NCI-H1092 treated with DMSO at 0.1 percent for 48 hours (cell line): ENCODE results near the gene NUP50.

Source experiments
- DNase-seq: peaks from one replicate; lab custom pipeline; 2025; lab: John Stamatoyannopoulos, UW

NUP50 gene, protein sequence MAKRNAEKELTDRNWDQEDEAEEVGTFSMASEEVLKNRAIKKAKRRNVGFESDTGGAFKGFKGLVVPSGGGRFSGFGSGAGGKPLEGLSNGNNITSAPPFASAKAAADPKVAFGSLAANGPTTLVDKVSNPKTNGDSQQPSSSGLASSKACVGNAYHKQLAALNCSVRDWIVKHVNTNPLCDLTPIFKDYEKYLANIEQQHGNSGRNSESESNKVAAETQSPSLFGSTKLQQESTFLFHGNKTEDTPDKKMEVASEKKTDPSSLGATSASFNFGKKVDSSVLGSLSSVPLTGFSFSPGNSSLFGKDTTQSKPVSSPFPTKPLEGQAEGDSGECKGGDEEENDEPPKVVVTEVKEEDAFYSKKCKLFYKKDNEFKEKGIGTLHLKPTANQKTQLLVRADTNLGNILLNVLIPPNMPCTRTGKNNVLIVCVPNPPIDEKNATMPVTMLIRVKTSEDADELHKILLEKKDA

DNA sequence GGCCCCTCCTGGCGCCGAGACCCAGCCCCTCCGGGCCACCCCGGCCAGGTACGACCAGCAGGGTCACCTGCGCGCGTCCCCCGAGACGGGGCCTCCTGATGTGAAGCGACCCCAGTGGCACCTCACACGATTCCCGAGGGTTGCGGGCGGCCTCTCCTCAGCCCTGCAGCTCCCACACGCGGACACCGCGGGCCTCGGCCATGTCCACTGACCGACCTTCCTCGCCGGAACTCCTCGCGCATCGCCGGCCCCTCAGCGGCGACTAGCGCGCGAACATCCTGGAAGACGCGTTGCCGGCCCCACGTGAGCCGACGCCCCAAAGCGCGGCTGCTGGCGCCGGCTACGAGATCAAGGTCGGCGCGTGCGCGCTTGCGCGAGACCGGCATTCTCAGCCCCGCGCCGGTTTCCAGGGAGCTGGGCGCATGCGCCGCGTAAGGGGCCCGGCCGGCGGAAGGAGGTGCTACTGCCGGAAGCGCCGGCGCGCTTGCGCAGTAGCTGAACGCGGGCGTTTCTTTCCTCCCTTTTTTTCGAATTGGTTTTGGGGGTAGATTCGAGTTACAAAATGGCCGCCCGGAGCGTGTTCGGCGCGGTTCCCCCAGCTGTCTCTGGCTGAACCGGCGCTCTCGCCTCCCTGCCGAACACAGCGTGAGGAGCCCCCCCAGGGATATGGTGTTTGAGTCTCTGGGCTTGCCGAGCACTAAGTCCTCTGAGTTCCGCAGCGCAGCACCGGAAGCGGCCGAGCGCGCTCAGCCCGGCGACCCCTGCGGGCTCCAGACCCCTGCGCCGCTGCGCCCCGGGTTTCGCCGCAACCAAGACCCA lies at the start of gene NUP50:
Gene NUP50, plus strand, starts transcription at position 475 of the 819 bp plus-strand sequence. CDS start 4,253 bp downstream, outside the sequence.
- DNase-seq, result peak; percentile 67

DNA sequence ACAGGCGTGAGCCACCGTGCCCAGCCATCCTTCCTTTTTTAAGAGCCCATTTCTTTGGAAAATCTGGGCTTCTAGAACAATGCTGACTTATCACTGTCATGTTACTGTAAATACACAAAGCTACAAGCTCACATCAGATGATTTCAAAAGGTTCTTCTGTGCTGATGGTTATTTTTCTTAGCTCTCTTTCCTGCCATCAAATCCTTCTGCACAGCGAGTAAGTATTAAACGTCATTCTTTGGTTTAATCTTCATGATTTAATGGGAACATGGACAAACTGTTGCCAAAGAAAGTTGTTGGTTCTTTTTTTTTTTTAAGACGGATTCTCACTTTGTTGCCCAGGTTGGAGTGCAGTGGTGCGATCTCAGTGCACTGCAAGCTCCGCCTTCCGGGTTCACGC lies 43.3 kb upstream of the NUP50 start:
- no peak for DNase-seq

DNA sequence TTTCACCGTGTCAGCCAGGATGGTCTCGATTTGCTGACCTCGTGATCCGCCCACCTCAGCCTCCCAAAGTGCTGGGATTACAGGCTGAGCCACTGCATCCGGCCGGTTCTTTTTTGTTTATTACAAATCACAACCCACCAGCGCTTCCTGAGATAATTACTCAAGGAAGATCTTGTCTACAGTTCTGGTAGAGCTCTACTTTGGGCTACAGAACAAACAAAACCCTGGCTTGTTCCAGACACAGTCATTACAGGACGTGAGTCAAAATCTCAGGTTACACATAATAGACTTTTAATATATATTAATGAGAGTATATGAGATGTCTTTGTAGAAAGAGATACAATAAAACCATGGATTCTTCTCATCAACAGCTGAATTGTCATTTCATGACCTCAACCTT lies 42.8 kb upstream of the NUP50 start:
- DNase-seq, result no peak

DNA sequence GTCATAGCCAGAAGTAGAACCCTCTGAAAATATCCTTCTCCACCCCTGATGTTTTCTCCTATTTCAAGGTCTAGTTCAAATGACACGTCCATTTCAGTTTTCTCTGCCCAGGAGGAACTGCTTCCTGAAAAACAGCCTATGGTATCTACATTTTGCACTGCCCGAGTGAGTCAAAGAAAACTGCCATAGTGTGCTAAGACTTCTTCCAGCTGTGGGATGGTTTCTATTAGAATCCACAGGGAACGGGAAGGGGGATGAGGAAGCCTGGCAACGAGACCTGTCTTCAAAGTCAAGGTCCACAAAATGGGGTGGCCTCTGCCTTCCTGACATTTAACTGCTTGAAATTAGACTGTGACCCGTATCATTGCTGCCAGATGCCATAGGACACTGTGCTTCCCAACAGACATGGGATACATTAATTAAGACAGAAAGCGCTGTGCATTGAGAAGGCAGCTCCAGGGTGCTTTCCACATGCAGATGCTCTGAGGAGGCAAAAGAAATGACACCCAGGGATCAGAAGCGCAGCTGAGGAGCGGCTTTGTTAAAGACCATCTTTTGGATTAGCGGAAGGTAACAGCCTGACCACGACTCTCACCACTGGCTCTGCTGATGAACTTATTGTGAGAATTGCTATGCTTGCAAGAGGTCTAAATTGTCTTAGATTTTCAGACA lies 39.4 kb upstream of the NUP50 start:
- no peak for DNase-seq

DNA sequence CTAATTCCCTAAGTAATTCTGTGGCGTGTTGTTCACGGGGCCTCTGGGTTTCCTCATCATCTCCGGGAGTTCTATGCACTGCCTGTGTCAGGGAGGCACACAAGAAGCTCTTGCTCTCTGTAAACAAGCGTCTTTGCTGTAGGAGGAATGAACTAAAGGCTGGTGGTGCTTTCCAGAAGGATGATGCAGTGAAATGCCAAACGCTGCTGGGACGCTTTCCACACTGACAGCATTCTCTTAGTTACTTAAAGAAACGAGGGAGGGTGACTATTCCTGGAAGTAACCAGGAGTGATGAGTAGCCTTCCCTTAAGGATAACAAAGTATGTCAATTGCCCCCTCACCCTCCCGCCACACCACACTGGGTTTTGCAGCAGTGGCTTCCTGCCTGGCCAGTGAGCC lies 38.5 kb upstream of the NUP50 start:
- DNase-seq, result no peak

DNA sequence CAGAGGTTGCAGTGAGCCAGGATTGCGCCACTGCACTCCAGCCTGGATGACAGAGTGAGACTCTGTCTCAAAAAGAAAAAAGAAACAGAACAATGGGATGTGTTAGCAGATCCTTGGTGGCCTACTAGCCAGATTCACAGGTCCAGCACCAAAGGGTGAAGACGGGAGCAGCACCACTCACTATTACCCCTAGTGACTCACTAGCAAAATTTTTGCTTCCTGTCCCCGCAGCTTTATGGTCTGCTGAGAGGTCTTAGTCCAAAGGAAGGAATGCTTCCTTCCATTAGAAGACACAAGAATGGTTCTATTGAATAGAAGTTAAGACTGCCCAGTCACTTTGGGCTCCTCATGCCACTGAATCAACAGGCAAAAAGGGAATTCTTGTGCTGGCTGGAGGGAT lies 35.9 kb upstream of the NUP50 start:
- no peak for DNase-seq

DNA sequence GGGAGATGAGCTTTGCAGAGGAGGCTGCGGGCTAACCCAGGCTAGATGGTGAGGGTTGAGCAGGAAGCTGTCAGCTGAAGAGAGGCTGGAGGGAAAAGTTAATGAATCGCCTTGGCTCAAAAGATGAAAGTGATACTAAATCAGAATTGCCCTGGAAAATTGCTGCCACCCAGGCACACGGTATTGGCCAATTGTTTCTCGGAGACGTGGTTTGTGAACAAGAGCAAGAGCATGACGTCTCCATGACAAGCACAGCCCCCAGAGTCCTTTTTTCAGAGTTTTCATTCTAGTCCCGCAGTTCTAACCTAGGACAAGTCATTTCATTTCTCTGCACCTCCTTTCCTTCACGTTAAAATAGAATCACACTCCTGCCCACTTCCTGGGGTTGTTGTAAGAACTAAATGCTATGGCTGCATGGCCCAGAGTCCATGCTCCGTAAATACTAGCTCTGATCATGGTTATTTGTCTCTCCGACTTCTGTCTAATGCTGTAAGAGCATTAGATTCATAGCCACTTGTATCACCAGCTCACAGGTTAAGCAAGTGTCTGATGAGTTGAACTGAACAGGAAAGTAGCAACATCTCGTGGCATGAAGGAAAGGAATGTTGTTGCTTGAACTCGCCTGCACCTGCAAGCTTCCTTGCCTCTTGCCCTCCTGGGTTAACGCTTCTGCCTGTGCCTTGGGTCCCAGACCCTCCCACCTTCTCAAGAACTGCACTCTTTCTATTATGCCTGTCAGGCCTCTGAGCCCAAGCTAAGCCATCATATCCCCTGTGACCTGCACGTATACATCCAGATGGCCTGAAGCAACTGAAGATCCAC lies 33.8 kb upstream of the NUP50 start:
- no peak for DNase-seq

DNA sequence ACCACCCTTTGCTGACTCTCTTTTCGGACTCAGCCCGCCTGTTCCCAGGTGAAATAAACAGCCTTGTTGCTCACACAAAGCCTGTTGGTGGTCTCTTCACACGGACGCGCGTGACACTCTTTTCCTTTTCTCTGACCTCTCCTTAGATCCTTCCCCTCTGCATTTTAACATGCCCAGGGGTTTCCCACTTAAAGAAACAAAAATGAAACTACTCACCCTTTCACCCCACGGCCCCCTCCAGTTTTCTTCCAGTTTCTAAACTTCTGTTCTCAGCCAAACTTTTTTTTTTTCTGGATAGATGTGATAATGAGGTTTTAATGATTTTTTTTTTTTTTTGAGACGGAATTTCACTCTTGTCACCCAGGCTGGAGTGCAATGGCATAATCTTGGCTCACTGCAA lies 32.8 kb upstream of the NUP50 start:
- no peak for DNase-seq

DNA sequence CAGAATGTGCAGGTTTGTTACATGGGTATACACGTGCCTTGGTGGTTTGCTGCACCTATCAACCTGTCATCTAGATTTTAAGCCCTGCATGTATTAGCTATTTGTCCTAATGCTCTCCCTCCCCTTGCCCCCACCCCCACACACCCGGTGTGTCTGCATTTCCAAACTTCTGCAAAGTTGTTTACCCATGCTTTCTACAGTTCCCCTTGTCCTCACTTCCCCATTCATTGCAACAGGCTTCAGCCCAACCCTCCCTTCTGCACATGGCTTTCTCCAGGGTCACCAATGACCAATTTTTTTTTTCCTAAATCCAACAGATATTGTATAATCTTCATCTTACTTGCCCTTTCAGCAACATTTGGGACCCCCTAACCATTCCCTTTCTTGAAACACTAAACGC lies 32.0 kb upstream of the NUP50 start:
- DNase-seq, result no peak

DNA sequence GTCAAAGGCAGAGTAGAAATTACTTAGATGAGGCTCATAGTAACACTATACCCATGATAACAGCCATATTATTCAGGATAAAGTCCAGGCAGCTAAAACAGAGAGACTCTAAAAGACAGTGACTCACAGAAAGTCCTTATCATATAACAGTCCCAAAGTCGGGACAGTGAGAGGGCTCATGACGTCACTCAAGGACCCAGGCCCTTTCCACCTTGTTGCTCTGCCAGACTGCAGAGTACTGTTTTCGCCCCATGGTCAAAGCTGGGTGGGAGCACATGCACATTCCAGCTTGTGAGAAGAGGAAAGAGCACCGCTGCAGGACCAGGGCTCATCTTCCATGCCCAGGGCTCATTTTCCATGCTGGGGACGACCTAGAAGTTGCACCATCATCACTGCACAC lies 29.4 kb upstream of the NUP50 start:
- no peak for DNase-seq

DNA sequence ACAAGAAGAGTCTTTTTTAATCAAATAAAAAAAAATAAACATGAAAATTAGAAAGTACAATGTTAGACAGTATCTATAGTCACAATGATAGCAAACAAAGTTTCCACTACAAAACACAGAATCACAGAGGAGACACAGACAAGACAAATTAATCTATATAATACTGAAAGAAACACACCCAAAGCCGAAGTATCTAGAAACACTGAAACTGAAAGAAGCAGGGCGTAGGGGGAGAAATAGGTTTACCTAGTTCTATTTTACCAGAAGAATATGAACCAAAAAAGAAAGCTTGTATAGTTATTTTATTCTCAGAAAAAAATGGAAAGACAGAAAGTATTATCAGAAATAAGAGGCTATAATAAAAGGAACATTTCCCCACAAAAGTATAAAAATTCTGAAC lies 27.1 kb upstream of the NUP50 start:
- no peak for DNase-seq

DNA sequence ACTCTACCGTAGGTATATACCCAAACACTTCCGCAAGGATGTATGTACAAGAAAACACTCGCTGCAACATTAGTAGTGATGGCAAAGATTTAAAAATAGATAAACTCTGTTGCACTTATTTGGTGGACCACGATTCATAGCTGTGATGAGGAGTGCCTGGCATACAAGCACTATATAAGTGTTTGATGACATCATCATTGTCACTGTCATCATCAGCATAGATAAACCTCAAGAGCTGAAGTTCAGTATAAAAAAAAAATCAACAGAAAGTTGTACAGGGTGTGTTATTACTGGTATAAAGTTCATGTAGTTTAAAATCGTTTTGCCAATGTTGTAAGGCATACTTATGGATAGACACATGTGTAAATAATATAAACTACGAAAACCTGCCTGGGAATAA lies 24.0 kb upstream of the NUP50 start:
- no peak for DNase-seq

DNA sequence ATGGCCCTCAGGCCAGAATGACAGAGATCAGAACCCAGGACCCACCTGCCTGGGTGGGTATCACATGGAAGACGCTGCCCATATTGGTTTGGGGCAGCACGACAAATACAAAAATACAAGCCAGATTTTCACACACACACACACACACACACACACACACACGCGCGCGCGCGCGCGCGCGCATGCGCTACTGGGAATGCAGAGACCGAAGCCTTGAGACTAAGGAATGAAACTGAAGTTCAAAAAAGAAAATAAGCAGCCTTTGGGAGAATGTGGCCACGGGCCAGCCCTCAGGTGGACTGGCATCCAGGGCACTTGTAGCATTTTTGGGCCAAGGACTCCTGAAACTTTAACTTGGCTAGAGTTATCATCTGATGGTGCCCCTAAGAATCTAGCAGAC lies 21.3 kb upstream of the NUP50 start:
- no peak for DNase-seq

DNA sequence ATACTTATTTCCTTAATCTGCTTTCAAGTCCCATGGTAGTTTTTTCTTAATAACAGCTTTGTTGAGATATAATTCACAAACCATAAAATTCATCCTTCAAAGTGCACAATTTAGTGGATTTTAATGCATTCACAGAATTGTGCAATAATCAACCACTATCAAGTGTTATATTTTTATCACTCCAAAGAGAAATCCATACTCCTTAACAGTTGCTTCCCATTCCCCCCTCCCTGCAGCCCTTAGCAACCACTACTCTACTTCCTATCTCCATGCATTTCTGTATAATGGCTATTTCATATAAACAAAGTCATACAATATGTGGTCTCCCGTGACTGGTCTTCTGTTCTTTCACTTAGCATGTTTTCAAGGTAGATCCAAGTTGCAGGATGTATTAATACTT lies 18.8 kb upstream of the NUP50 start:
- DNase-seq, result no peak

DNA sequence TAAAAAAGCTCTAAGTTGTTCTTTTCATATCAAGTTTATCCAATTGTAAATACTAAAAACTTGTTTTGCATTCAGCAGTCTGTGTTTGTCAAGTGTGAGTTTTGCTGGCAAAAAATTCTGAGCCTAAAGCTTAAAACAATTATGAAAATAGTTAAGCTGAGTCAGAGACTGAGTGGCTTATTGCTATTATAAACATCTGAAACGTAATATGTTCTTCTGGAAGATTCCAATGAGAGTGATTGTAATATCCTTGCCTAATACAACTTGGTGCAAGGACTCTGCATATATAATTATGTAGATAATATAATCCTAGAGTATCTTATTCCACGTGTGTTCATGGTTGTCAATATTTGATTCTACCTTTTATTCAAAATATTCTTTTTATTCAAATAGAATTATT lies 14.1 kb upstream of the NUP50 start:
- DNase-seq, result no peak

DNA sequence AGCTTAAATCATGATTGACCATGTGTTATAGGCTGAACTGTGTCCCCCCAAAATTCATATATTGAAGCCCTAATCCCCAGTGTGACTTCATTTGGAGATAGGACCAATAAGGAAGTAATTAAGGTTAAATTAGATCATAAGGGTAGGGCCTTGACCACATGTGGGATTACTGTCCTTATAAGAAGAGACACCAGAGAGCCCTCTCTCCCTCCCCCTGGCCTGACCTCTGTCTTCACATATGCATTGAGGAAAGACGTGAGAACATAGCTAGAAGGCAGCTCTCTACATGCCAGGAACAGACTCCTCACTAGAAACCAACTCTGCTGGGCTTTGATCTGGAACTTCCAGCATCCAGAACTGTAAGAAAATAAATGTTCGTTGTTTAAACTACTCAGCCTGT lies 13.6 kb upstream of the NUP50 start:
- no peak for DNase-seq

DNA sequence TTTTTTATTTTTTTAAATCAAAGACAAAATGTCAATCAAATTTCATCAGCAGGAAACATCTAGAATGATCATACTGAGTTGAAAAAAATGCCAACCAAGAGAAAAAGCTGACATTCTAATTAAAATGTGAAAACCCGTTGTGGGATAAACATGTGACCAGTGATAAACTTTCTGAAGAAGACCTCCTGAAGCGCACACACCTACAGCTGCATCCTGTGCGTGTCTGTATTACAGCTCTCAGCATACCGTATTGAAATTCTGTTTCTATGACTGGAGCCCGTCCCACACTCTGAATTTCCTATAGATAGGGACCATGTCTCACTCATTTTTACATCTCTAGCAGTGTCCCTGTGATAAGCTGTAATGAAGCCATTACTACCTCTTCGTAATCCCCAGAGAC lies 12.2 kb upstream of the NUP50 start:
- no peak for DNase-seq

DNA sequence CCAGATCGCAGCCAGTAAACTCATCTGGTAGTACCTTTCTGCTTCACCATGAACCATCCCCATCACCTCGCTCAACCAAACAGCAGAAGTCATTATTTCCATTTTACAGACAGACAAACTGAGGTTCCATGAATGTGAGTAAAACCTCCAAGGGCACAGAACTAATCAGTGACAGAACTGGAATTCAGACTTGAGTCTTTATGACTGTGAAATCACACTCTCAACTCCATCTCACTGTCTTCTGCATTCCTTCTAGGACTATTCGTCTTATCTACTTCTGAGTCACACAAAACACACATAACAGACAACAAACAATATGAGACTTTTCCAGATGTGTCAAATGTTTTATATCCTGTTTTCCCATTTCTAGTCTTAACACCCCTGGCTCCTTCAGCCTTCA lies 9.3 kb upstream of the NUP50 start:
- no peak for DNase-seq

DNA sequence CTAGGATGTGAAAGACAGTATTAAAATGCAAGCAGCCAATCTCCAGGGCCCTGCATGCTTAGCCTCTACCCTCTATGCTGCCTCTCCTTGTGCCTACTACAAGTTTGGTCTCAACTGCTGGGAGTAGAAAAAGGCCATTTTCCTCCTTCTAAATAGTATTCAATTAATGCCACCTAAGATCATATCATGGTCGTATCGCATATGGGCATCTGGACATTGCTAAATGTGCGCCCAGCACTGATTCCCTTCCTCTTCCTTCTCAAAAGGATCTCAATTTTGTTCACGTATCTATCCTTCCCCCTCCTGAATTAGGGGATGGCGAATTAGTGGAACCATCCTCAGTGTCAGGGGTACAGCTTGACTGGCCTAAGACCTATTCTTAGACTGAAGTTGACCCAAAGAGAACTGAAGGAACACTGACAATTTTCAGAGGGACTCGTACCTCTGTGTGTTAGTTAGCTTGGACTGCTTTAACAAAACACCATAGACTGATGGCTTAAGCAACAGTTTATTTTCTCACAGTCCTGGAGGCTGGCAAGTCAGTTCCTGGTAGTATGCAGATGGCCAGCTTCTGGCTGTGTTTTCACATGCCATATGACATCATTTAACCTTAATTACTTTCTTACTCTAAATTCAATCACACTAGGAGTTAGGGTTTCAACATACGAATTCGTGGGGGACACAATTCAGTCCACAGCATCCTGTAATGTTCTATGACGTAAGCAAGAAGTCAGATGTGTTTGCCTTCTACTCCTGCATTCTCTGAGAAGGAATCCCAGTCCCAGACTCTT lies 8.5 kb upstream of the NUP50 start:
- no peak for DNase-seq

DNA sequence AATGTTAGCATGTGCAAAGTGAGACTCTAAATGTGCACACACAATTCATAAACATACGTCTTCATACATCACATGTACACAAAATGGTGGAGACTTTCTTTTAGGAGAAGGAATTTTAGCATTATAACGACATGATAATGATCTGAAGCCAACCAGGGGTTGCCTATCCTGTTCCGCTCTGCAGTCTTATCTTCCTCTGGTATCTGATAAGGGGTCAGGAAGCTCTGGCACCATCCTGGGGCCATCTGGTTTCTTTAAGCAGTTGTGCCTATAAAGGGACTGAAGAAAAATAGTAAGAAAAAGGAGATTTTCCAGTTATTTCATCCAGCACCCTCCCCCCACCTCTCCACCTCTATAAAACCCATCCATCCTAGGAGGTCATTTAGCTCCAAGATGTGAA lies 5.8 kb upstream of the NUP50 start:
- no peak for DNase-seq
